ENCODE results near the gene SCN5A.
A peak's percentile ranks its signal among the peaks of the same experiment; 100 is the strongest.

SCN5A gene

GRCh38 chr3:38652934-38653333 is 3.4 kb upstream of the SCN5A start:
- DNase-seq (no peak), ATAC-seq (no peak)
- Mint-ChIP-seq H3K27ac (no peak overlapping the region), H3K9me3 (no peaks in the 10 kb centered on the region), H3K36me3 (ENCODE audit: low read depth) (no peaks in the 10 kb centered on the region), H3K27me3 (peaks cover 27% of the 10 kb centered on the region), H3K4me3 (no peak overlapping the region), H3K4me1 (peaks cover 6% of the 10 kb centered on the region)

- no peak overlapping the region for H3K4me3 Mint-ChIP-seq
- peaks cover 21% of the 10 kb centered on the region for H3K27me3 Mint-ChIP-seq
- ATAC-seq (peak; percentile 47), DNase-seq (peak; percentile 75)
- no peak overlapping the region for H3K27ac Mint-ChIP-seq
- H3K4me1 Mint-ChIP-seq, result peaks cover 6% of the 10 kb centered on the region
- no peaks in the 10 kb centered on the region for H3K9me3 Mint-ChIP-seq
- H3K36me3 Mint-ChIP-seq (ENCODE audit: low read depth), result no peaks in the 10 kb centered on the region
These were observed 1.8 kb upstream of the SCN5A start for GRCh38 chr3:38651153-38651789.

GRCh38 chr3:38650248-38650951 is 913 bp upstream of the SCN5A start:
- DNase-seq, result peak; percentile 5
- Mint-ChIP-seq H3K4me3 (no peak overlapping the region), H3K27me3 (peaks cover 14% of the 10 kb centered on the region), H3K9me3 (no peaks in the 10 kb centered on the region), H3K4me1 (peaks cover 6% of the 10 kb centered on the region), H3K36me3 (ENCODE audit: low read depth) (no peaks in the 10 kb centered on the region), H3K27ac (no peak overlapping the region)
- no peak for ATAC-seq

GRCh38 chr3:38648659-38649499 is 608 bp downstream of the SCN5A start:
- Mint-ChIP-seq H3K4me1 (peaks cover 6% of the 10 kb centered on the region), H3K4me3 (peak overlapping the region; percentile 72), H3K36me3 (ENCODE audit: low read depth) (no peaks in the 10 kb centered on the region), H3K27me3 (peaks cover 20% of the 10 kb centered on the region), H3K27ac (no peak overlapping the region), H3K9me3 (no peaks in the 10 kb centered on the region)
- DNase-seq, result no peak
- peak; percentile 11 for ATAC-seq

DNA sequence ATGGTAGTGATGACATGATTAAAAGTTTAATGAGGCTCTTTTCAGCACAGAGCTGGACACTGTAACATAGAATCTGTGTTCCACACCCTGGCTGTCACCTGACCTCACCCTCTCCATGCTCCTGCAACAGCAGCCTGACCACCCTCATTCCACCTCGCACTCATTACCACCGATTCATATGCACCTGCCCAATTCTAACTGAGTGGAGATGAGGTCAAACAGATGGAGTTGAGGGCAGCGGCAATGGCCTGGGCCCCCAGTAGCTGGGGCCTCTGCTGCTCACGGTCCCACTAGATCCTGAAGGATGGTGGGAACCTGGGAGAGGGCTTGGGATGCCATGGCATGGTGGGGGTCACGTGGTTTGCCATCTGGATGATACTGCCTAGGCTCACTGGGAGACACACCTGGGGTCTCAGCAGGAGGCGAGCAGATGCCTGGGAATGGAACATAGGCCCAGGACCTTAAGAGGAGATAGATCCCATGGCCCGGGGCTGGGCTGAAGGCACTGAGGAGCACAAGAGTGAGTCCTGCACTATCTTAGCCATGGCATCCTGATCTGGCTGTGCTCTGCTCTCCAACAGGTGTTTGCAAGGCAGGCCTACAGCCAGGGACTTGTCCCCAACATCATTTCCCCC is 1.3 kb downstream of the SCN5A start:
- H3K4me1 Mint-ChIP-seq, result peaks cover 4% of the 10 kb centered on the region
- ATAC-seq (no peak), DNase-seq (no peak)
- H3K27ac Mint-ChIP-seq, result no peak overlapping the region
- peak overlapping the region; percentile 72 for H3K4me3 Mint-ChIP-seq
- H3K36me3 Mint-ChIP-seq (ENCODE audit: low read depth), result no peaks in the 10 kb centered on the region
- peaks cover 14% of the 10 kb centered on the region for H3K27me3 Mint-ChIP-seq
- H3K9me3 Mint-ChIP-seq, result no peaks in the 10 kb centered on the region

GRCh38 chr3:38647217-38647970 is 2.1 kb downstream of the SCN5A start:
- DNase-seq, result no peak
- Mint-ChIP-seq H3K27ac (no peak overlapping the region), H3K9me3 (no peaks in the 10 kb centered on the region), H3K4me1 (peaks cover 4% of the 10 kb centered on the region), H3K27me3 (peaks cover 12% of the 10 kb centered on the region), H3K36me3 (ENCODE audit: low read depth) (no peaks in the 10 kb centered on the region), H3K4me3 (no peak overlapping the region)
- ATAC-seq, result no peak

GRCh38 chr3:38646630-38647029 is 2.9 kb downstream of the SCN5A start:
- peak; percentile 13 for DNase-seq
- Mint-ChIP-seq H3K27me3 (peaks cover 8% of the 10 kb centered on the region), H3K9me3 (no peaks in the 10 kb centered on the region), H3K27ac (no peak overlapping the region), H3K4me3 (no peak overlapping the region), H3K36me3 (ENCODE audit: low read depth) (no peaks in the 10 kb centered on the region), H3K4me1 (peaks cover 4% of the 10 kb centered on the region)
- no peak for ATAC-seq

- ATAC-seq (no peak), DNase-seq (no peak)
- H3K4me1 Mint-ChIP-seq, result peaks cover 4% of the 10 kb centered on the region
- no peak overlapping the region for H3K4me3 Mint-ChIP-seq
- H3K27ac Mint-ChIP-seq, result no peak overlapping the region
- H3K27me3 Mint-ChIP-seq, result peaks cover 8% of the 10 kb centered on the region
- H3K36me3 Mint-ChIP-seq (ENCODE audit: low read depth), result no peaks in the 10 kb centered on the region
- H3K9me3 Mint-ChIP-seq, result no peaks in the 10 kb centered on the region
These were observed 3.4 kb downstream of the SCN5A start for GRCh38 chr3:38646062-38646461.

GRCh38 chr3:38645601-38646000 is 3.9 kb downstream of the SCN5A start:
- Mint-ChIP-seq H3K36me3 (ENCODE audit: low read depth) (no peaks in the 10 kb centered on the region), H3K27ac (no peak overlapping the region), H3K4me3 (no peak overlapping the region), H3K4me1 (peaks cover 4% of the 10 kb centered on the region), H3K27me3 (peaks cover 8% of the 10 kb centered on the region), H3K9me3 (no peaks in the 10 kb centered on the region)
- no peak for DNase-seq
- no peak for ATAC-seq

GRCh38 chr3:38645076-38645475 is 4.4 kb downstream of the SCN5A start:
- DNase-seq, result no peak
- no peak for ATAC-seq
- H3K36me3 Mint-ChIP-seq (ENCODE audit: low read depth), result no peaks in the 10 kb centered on the region

DNA sequence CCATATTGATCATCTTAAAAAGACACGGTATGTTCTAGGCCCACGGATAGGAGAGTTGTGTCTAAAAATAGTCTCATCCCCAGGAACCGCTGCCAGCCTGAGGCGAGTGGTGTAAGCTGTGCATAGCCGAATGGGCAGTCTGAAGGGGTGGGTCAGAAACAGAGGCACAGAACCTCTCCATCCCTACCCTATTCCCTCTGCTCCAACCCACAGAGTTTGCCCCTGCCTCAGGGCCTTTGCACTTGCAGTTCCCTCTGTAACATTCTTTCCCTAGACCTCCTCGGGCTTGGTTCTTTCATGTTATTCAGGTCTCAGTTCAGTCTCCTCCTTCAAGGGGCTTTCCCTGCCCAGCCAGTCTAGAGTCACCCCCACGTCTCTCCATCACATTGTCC is 4.8 kb downstream of the SCN5A start:
- ATAC-seq, result no peak
- H3K36me3 Mint-ChIP-seq (ENCODE audit: low read depth), result no peaks in the 10 kb centered on the region
- peaks cover 4% of the 10 kb centered on the region for H3K4me1 Mint-ChIP-seq
- no peak for DNase-seq
- no peak overlapping the region for H3K4me3 Mint-ChIP-seq
- peak overlapping the region; percentile 7 for H3K27ac Mint-ChIP-seq
- H3K27me3 Mint-ChIP-seq, result peaks cover 8% of the 10 kb centered on the region
- H3K9me3 Mint-ChIP-seq, result no peaks in the 10 kb centered on the region

More at GRCh38 chr3:38645076-38645475, 4.4 kb downstream of the SCN5A start:
- H3K27me3 Mint-ChIP-seq, result peaks cover 8% of the 10 kb centered on the region
- peak overlapping the region; percentile 7 for H3K27ac Mint-ChIP-seq
- no peak overlapping the region for H3K4me3 Mint-ChIP-seq
- no peaks in the 10 kb centered on the region for H3K9me3 Mint-ChIP-seq
- peaks cover 4% of the 10 kb centered on the region for H3K4me1 Mint-ChIP-seq

GRCh38 chr3:38644016-38644661 is 5.3 kb downstream of the SCN5A start:
- no peaks in the 10 kb centered on the region for H3K36me3 Mint-ChIP-seq (ENCODE audit: low read depth)
- ATAC-seq, result no peak
- peaks cover 4% of the 10 kb centered on the region for H3K4me1 Mint-ChIP-seq
- no peak for DNase-seq
- peaks cover 8% of the 10 kb centered on the region for H3K27me3 Mint-ChIP-seq
- no peaks in the 10 kb centered on the region for H3K9me3 Mint-ChIP-seq
- H3K4me3 Mint-ChIP-seq, result no peak overlapping the region
- H3K27ac Mint-ChIP-seq, result no peak overlapping the region

GRCh38 chr3:38643592-38643991 is 5.9 kb downstream of the SCN5A start:
- no peak overlapping the region for H3K4me3 Mint-ChIP-seq
- peaks cover 2% of the 10 kb centered on the region for H3K4me1 Mint-ChIP-seq

More at GRCh38 chr3:38643592-38643991, 5.9 kb downstream of the SCN5A start:
- Mint-ChIP-seq H3K27me3 (peaks cover 8% of the 10 kb centered on the region), H3K9me3 (no peaks in the 10 kb centered on the region), H3K36me3 (ENCODE audit: low read depth) (no peaks in the 10 kb centered on the region), H3K27ac (no peak overlapping the region)
- DNase-seq, result no peak
- ATAC-seq, result no peak
